HG02852 (cell line): ENCODE measurements around the gene FGD3.
"Not testable (repeated sequence)": the region's sequence is repeated elsewhere in the genome, so short reads cannot be mapped to it uniquely, and the experiment has no call there.

ENCODE experiments used
- ATAC-seq: cut with Tn5 transposase; IDR thresholded peaks from one replicate; pipeline ENCODE4 v1.9.1; 2021; ENCODE audit warnings: mild to moderate bottlenecking, moderate library complexity; ENCODE audit not compliant: unreplicated experiment

The FGD3 gene, protein sequence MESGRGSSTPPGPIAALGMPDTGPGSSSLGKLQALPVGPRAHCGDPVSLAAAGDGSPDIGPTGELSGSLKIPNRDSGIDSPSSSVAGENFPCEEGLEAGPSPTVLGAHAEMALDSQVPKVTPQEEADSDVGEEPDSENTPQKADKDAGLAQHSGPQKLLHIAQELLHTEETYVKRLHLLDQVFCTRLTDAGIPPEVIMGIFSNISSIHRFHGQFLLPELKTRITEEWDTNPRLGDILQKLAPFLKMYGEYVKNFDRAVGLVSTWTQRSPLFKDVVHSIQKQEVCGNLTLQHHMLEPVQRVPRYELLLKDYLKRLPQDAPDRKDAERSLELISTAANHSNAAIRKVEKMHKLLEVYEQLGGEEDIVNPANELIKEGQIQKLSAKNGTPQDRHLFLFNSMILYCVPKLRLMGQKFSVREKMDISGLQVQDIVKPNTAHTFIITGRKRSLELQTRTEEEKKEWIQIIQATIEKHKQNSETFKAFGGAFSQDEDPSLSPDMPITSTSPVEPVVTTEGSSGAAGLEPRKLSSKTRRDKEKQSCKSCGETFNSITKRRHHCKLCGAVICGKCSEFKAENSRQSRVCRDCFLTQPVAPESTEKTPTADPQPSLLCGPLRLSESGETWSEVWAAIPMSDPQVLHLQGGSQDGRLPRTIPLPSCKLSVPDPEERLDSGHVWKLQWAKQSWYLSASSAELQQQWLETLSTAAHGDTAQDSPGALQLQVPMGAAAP

DNA sequence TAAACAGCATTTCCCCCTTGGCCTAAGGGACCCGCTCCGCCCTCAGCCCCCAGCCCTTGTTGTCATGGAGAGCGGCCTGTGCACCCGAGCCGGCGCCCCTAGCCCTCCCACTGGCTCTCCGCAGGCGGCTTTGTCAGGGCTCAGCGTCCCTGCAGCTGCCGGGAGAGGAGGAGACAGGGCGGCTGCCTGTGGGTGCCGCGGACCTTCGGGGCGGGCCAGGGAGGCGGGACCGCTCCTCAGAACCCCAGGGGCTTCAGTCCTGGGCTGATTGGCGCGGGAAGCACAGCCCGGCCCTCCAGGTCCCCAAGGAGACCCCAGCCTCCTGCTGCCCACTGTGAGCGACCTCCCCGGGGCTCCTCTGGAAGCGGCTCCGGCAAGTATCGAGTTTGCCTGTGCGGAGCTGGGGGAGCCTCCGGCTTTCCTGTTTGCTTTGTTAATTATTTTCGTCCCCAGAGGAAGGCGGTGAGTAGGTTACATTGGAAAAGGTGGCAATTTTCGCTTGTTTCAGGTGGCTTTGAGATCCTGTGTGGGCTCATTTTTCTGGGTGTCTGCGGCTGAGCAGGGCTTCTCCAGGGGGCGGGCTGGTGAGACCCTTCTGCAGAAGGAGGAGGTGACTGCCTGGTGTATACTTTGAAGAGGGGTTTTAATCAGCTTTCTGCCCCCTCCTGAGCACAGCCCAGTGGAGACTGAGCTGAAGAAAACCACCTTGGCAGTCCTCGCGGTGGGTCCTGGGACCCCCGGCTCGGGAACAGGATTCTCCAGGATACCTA lies at the start of gene FGD3:
FGD3 (plus strand) TSS at position 256 of the 770 bp plus-strand sequence. CDS start 28,734 bp downstream, outside the sequence.
- no peak for ATAC-seq

GRCh38 chr9:92905137-92905536 lies 42.2 kb upstream of the FGD3 start:
- not testable (repeated sequence) for ATAC-seq

DNA sequence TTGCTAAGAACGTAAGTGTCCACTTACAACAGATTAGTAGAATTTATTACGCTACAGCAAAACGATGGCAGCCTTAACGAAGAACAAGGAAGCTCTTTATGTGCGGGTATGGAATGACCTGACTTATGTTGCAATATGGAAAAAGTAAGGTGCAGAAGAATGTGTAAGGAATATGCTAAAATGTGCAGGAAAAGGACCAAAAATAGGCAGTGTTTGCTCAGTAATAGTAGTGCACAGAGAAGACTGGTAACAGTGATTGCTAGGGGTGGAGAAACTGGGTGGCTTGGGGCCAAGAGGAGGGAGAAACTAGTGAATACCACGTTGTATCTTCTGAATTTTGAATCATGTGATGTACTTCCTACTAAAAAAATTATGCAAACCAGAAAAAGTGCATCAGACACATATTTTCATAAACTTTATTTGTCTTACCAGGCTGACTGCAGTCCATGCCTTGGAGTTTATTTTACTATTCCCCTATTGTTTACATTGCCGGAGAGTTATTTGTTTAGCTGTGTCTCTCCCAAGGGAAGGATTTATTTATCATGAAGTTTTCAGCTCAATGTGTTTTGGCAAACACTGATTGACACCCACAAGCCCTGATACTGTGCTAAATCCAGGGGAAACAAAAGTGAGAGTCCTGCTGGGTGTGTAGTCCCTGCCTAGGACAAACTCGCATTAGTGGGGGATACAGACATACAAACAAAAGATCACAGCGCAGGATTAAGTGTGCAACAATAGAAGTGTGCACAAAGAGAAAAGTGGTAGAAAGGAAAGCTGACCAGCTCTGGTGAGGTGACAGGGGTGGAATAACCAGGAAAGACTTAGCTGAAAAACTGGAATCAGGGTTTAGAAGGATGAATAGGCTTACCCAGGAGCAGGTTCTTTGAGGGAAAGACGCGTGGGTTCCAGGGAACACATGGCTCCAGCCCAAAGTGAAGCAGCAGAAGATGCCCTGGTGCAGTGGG lies 35.5 kb upstream of the FGD3 start:
- ATAC-seq, result no peak

DNA sequence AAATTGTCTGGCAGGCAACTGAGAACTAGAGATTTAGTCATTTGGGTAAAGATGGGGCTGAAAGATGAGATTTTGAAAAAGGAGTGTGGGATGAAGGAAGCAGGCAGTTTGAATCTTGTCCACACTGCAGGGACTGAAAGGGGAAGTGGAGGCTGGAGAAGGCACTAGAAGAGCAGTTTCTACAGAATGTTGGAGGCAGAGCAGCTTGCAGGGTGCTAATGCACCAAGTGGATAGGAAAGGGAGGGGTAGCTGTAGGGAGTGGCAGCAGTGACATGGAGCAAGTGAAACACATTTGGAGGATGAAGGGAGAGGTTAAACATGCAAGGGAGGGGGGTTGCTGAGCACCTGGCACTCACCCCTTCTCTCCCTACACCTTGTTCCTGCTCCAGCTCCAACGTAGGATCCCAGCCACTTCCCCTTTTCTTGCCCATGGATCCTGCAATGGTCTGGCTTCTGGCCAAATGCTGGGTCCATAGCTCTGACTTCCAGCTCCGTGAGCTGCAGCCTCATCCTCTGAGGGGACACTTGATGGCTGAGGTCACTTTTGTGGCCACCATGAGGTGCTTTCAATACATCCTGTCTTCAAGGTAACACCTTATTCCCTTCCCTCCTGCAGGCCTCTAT lies 30.0 kb upstream of the FGD3 start:
- no peak for ATAC-seq

DNA sequence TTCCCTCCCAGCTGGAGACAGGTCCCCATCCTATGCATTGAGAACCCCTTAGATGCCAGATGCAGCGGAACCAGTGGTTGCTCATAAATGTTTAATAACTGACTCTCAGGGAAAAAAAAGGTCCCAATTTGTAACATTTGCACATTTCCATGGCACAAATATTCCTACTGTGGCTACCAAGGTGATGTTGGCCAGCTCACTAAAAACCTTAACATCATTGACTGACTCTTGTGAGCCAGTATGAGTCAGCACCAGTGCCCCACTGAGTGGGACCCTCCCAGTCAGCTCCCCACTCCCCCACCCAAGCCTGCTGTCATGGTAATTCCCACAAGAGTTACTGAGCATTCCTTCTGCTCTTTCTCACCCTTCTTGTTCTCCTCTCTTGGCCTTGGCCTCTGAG lies 26.9 kb upstream of the FGD3 start:
- no peak for ATAC-seq

GRCh38 chr9:92931606-92932005 lies 15.7 kb upstream of the FGD3 start:
- ATAC-seq, result no peak

GRCh38 chr9:92934321-92934720 lies 13.0 kb upstream of the FGD3 start:
- no peak for ATAC-seq

GRCh38 chr9:92938025-92938424 lies 9.3 kb upstream of the FGD3 start:
- ATAC-seq, result no peak

- ATAC-seq, result no peak
Measured at GRCh38 chr9:92941861-92942260, 5.5 kb upstream of the FGD3 start.

GRCh38 chr9:92942688-92943616 lies 4.4 kb upstream of the FGD3 start:
- no peak for ATAC-seq

DNA sequence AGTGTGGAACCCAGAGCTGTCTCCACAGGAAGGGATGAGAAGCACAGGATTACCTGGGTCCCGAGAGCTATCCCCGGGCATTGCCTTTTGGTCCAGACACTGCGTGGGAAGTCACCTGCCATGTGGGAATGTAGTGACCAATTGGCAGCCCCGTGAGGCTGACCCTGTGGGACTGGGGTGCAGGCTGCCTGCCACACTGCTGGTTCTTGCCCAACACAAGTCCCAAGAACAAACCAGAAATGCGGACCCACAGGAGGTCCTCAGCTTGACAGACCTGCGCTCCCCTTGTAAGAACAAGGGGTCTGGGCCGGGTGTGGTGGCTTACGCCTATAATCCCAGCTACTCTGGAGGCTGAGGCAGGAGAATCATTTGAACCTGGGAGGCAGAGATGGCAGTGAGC lies 2.4 kb upstream of the FGD3 start:
- ATAC-seq, result no peak

- no peak for ATAC-seq
Measured at GRCh38 chr9:92945796-92946195, 1.5 kb upstream of the FGD3 start.

DNA sequence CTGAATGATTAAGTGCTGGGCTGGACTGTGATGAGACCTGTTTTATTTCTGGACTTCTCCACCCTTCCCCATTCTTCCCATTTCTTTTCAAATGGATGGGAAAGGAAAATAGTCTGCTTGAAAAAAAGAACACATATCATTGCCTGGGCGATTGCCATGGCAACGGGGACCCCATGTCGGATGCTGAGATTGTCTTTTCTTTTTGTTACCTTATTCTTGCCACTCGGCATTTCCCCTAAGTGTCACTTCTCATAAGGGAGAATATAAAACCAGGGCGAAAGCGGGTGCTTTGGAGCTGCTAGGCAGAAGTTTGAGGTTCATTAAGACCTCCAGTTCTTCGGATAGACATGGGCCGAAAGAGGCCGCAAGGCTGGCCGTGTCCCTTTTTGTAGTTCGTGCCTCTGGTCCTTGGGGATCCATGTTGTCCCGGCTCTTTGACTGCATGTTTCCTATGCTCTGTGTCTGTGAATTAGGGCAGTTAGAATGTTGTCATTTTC lies 763 bp downstream of the FGD3 start:
- ATAC-seq, result no peak

- no peak for ATAC-seq
Measured at GRCh38 chr9:92948632-92949031, 1.3 kb downstream of the FGD3 start.

- ATAC-seq, result no peak
Measured at GRCh38 chr9:92949266-92949982, 2.1 kb downstream of the FGD3 start.

DNA sequence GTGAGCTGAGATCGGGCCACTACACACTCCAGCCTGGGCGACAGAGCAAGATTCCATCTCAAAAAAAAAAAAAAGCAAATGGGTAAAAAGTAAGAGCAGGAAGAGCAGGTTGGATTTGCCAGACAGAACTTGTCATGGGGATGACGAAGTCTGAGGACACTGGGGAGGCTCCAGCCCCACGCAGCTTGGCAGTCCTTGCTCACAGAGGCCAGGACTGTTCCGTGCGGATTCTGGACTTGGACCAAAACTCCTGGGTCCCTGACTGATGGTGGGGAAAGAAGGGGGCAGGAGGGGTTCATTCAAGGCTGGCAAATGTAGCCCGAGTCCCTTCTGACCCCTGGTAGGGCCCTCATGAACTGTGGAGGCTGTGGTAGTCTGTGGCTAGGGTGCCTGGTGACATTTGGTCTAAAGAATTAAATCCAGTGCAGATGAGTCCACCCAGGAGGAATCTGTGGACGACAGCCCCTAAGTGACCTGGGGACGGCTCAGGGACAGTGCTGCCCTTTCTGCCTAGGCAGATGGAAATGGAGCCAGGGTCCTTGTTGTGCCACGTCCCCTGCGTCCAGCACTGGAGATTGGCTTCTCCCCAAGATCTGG lies 3.1 kb downstream of the FGD3 start:
- ATAC-seq, result no peak

GRCh38 chr9:92952906-92953610 lies 5.7 kb downstream of the FGD3 start:
- no peak for ATAC-seq
